OCI-LY1 (cell line): Measurements from ENCODE around the gene IL4R.

Experiments used
- H2AFZ ChIP-seq: fragments of 200-600 bp; sonication (generic), shearing (Covaris generic); 2 replicates; pipeline ENCODE4 v1.6.0; 2014; ENCODE audit warnings: antibody characterized with exemption, mild to moderate bottlenecking, low read length
- H3F3A ChIP-seq: fragments of 200-600 bp; sonication (generic), shearing (Covaris generic); 2 replicates; pipeline ENCODE4 v1.6.0; 2014; ENCODE audit warnings: mild to moderate bottlenecking, antibody characterized with exemption, low read length, moderate library complexity; ENCODE audit not compliant: insufficient read depth
- H3K27ac ChIP-seq: fragments of 200-600 bp; sonication (generic); 2 replicates; pipeline ENCODE4 v1.5.1; 2014; ENCODE audit warnings: low read length, mixed run types, mild to moderate bottlenecking, low read depth; ENCODE audit not compliant: poor library complexity, severe bottlenecking
- H3K27me3 ChIP-seq: fragments of 200-600 bp; sonication (generic); 2 replicates; pipeline ENCODE4 v1.6.0; 2014; ENCODE audit warnings: antibody characterized with exemption, mild to moderate bottlenecking, low read length, moderate library complexity; ENCODE audit not compliant: insufficient read depth
- H3K36me3 ChIP-seq: fragments of 200-600 bp; sonication (generic); 2 replicates; pipeline ENCODE4 v1.6.1; 2014; ENCODE audit warnings: mild to moderate bottlenecking, antibody characterized with exemption, low read length, moderate library complexity, mixed read lengths; ENCODE audit not compliant: insufficient read depth
- H3K4me1 ChIP-seq: fragments of 200-600 bp; sonication (generic); 2 replicates; pipeline ENCODE4 v1.5.1; 2014; ENCODE audit warnings: mild to moderate bottlenecking, low read length, moderate library complexity; ENCODE audit not compliant: insufficient read depth, severe bottlenecking
- H3K4me2 ChIP-seq: fragments of 200-600 bp; sonication (generic), shearing (Covaris generic); 2 replicates; pipeline ENCODE4 v1.6.1; 2014; ENCODE audit warnings: low read length
- H3K4me3 ChIP-seq: fragments of 200-600 bp; sonication (generic); 2 replicates; pipeline ENCODE4 v1.5.1; 2014; ENCODE audit warnings: low read length, low read depth, mild to moderate bottlenecking, mixed read lengths; ENCODE audit not compliant: poor library complexity, severe bottlenecking
- H3K79me2 ChIP-seq: fragments of 200-600 bp; shearing (Covaris generic); 2 replicates; pipeline ENCODE4 v1.6.1; 2016; ENCODE audit warnings: mixed run types, low read length, mixed read lengths; ENCODE audit not compliant: insufficient read depth
- H3K9ac ChIP-seq: fragments of 200-600 bp; sonication (generic), shearing (Covaris generic); 2 replicates; pipeline ENCODE4 v1.6.1; 2014; ENCODE audit warnings: mild to moderate bottlenecking, low read length, mixed read lengths
- H3K9me2 ChIP-seq: fragments of 200-600 bp; sonication (generic), shearing (Covaris generic); 2 replicates; pipeline ENCODE4 v1.6.1; 2014; ENCODE audit warnings: low read depth, mild to moderate bottlenecking, low read length, mixed read lengths
- H3K9me3 ChIP-seq: fragments of 200-600 bp; shearing (Covaris generic); 2 replicates; pipeline ENCODE4 v1.6.1; 2014; ENCODE audit warnings: low read length, mixed read lengths
- H4K20me1 ChIP-seq: fragments of 200-600 bp; sonication (generic), shearing (Covaris generic); 2 replicates; pipeline ENCODE4 v1.6.0; 2016; ENCODE audit warnings: mild to moderate bottlenecking, low read length; ENCODE audit not compliant: insufficient read depth
- CTCF ChIP-seq: fragments of 200-600 bp; sonication (generic), shearing (Covaris generic); IDR thresholded peaks from 2 replicates; pipeline ENCODE4 v1.5.1; 2017; ENCODE audit warnings: mild to moderate bottlenecking, antibody characterized with exemption, low read length, moderate library complexity, mixed read lengths
- EZH2 ChIP-seq: fragments of 200-600 bp; sonication (generic), shearing (Covaris generic); IDR thresholded peaks from 2 replicates; pipeline ENCODE4 v1.8.0; 2017; ENCODE audit warnings: borderline replicate concordance, mixed run types, mild to moderate bottlenecking, antibody characterized with exemption, low read length, moderate library complexity, mixed read lengths

IL4R gene

GRCh38 chr16:27310576-27311447, 3.0 kb upstream of the IL4R start:
- Histone ChIP-seq H3K9me3 (peaks cover 9% of the 10 kb centered on the region), H3K4me2 (no peak overlapping the region), H3F3A (no peaks in the 10 kb centered on the region; the same call in 1 of the 2 replicates), H2AFZ (no peak overlapping the region), H3K4me3 (no peak overlapping the region), H3K27ac (no peak overlapping the region), H3K4me1 (peaks cover 17% of the 10 kb centered on the region), H3K27me3 (no peaks in the 10 kb centered on the region), H3K79me2 (peaks cover 17% of the 10 kb centered on the region; the same call in 1 of the 2 replicates), H3K36me3 (peaks cover 5% of the 10 kb centered on the region), H3K9me2 (no peaks in the 10 kb centered on the region), H4K20me1 (no peaks in the 10 kb centered on the region), H3K9ac (no peak overlapping the region)
- no peak for TF ChIP-seq EZH2
- no peak for TF ChIP-seq CTCF

- no peak overlapping the region for H3K4me2 ChIP-seq
- peaks cover 8% of the 10 kb centered on the region for H3K36me3 ChIP-seq
Measured at GRCh38 chr16:27311448-27311830, 2.3 kb upstream of the IL4R start.

GRCh38 chr16:27311897-27312303, 1.9 kb upstream of the IL4R start:
- H2AFZ ChIP-seq = no peak overlapping the region
- peaks cover 8% of the 10 kb centered on the region for H3K36me3 ChIP-seq
- peaks cover 25% of the 10 kb centered on the region for H3K4me1 ChIP-seq
- peaks cover 9% of the 10 kb centered on the region for H3K9me3 ChIP-seq
- no peak overlapping the region for H3K4me3 ChIP-seq
- H3F3A ChIP-seq = no peaks in the 10 kb centered on the region; the same call in 1 of the 2 replicates
- TF ChIP-seq EZH2 (no peak), CTCF (no peak)
- no peaks in the 10 kb centered on the region for H3K27me3 ChIP-seq
- no peaks in the 10 kb centered on the region for H4K20me1 ChIP-seq
- no peak overlapping the region for H3K9ac ChIP-seq
- no peak overlapping the region for H3K27ac ChIP-seq
- H3K9me2 ChIP-seq = no peaks in the 10 kb centered on the region
- H3K79me2 ChIP-seq = peaks cover 25% of the 10 kb centered on the region; the same call in 1 of the 2 replicates
- no peak overlapping the region for H3K4me2 ChIP-seq

More at GRCh38 chr16:27311448-27311830, 2.3 kb upstream of the IL4R start:
- Histone ChIP-seq H3K9me3 (peaks cover 9% of the 10 kb centered on the region), H3K27ac (no peak overlapping the region), H3F3A (no peaks in the 10 kb centered on the region; the same call in 1 of the 2 replicates), H2AFZ (no peak overlapping the region), H3K79me2 (peaks cover 23% of the 10 kb centered on the region; the same call in 1 of the 2 replicates), H3K9me2 (no peaks in the 10 kb centered on the region), H3K4me3 (no peak overlapping the region), H4K20me1 (no peaks in the 10 kb centered on the region), H3K4me1 (peaks cover 23% of the 10 kb centered on the region), H3K9ac (no peak overlapping the region), H3K27me3 (no peaks in the 10 kb centered on the region)
- TF ChIP-seq CTCF (no peak), EZH2 (no peak)
